Activated naive CD4-positive, alpha-beta T cell treated with anti-CD3 and anti-CD28 coated beads, Interleukin-2, amount 50 U/mL, for 24 hours (primary cell): ENCODE results near the gene PRODH2.

Experiments used
- H3K27ac Mint-ChIP-seq: one replicate; pipeline ENCODE4 v1.8.0; 2021; ENCODE audit warnings: mild to moderate bottlenecking, mixed read lengths
- H3K27me3 Mint-ChIP-seq: one replicate; pipeline ENCODE4 v1.8.0; 2021; ENCODE audit warnings: mixed read lengths
- H3K36me3 Mint-ChIP-seq: one replicate; pipeline ENCODE4 v1.8.0; 2021; ENCODE audit warnings: mixed read lengths
- H3K4me1 Mint-ChIP-seq: one replicate; pipeline ENCODE4 v1.8.0; 2021; ENCODE audit warnings: mixed read lengths
- H3K4me3 Mint-ChIP-seq: one replicate; pipeline ENCODE4 v1.8.0; 2021; ENCODE audit warnings: mild to moderate bottlenecking, mixed read lengths
- H3K9me3 Mint-ChIP-seq: one replicate; pipeline ENCODE4 v1.8.0; 2021; ENCODE audit warnings: mixed read lengths

PRODH2 gene

GRCh38 chr19:35751839-35752745 lies 60.6 kb downstream of the PRODH2 start:
- no peak overlapping the region for H3K27ac Mint-ChIP-seq
- no peak overlapping the region for H3K4me3 Mint-ChIP-seq
- peaks cover 39% of the 10 kb centered on the region for H3K4me1 Mint-ChIP-seq
- peaks cover 5% of the 10 kb centered on the region for H3K27me3 Mint-ChIP-seq
- peaks cover 4% of the 10 kb centered on the region for H3K36me3 Mint-ChIP-seq
- no peaks in the 10 kb centered on the region for H3K9me3 Mint-ChIP-seq

GRCh38 chr19:35750167-35750566 lies 62.5 kb downstream of the PRODH2 start:
- Mint-ChIP-seq H3K27me3 (peaks cover 3% of the 10 kb centered on the region), H3K9me3 (no peaks in the 10 kb centered on the region), H3K4me3 (peak overlapping the region; percentile 30), H3K4me1 (peaks cover 43% of the 10 kb centered on the region), H3K27ac (no peak overlapping the region), H3K36me3 (peaks cover 4% of the 10 kb centered on the region)
